HS-27A (cell line): ENCODE measurements around the gene PIM2.

Experiments used
- DNase-seq: peaks from one replicate; pipeline ENCODE4 v3.0.0-alpha.2; 2012; ENCODE audit warnings: low read depth, missing footprints

Gene PIM2

DNA sequence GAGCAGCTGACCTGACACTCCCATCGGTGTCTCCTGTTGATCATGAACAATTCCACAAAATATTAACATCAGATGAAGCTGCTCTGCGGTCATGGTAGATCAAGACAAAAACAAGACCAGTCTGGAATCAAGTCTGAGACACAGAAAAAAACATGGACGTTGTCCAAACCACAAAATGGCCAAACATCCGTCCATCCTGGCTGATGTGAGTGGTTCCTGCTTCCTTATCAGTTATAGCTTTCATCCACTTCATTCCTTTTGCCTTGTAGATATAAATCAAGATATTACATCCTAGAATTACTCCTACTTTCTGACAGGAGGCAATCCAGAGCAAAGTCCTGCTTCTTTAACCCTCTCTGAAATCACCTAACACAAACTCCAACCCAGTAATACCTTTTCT, 54.6 kb downstream of the PIM2 start:
- DNase-seq = peak; percentile 24
